ENCODE measurements around the gene KIF26B.
A peak's percentile ranks its signal among the peaks of the same experiment; 100 is the strongest.

KIF26B gene

GRCh38 chr1:245500546-245500945, 345.8 kb downstream of the KIF26B start:
- no peak for DNase-seq (ENCODE audit: low spot score)

DNA sequence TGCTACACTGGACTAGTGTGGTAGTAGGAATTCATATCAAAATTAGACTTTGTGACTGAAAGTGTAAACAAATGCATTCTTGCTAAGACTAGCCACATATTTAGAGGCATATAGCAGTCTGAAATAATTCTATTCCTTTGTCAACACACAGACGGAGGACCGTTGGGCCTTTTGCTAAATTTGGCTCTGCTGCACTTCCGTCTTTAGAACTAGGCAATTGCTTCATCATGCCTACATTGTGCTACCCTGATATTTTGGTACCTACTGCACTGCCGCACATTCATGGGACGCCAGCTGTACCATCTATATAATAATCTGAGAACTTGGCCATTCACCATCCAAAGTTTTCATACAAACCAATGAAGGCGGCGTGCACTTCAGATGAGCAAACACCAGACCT, 346.8 kb downstream of the KIF26B start:
- no peak for DNase-seq (ENCODE audit: low spot score)

DNA sequence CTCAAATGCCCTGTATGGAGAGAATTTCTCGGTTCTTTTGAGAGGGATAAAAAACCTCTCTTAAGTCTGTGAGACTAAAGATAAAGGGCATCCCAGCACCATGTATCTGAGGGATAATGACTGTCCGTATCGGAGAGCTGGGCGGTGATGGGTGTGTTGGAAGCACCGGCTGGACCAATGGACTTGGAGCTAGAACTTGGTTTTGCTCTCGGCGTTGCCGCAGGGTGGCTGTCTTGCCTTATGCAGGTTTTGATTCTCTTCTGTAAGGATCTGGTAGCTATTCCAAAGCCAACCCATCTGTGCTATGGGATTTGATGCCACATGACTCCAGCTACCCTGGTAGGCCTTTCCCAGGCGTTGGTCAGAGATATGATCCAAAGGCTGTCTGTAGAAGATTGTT, 348.8 kb downstream of the KIF26B start:
- DNase-seq (ENCODE audit: low spot score) = no peak

DNA sequence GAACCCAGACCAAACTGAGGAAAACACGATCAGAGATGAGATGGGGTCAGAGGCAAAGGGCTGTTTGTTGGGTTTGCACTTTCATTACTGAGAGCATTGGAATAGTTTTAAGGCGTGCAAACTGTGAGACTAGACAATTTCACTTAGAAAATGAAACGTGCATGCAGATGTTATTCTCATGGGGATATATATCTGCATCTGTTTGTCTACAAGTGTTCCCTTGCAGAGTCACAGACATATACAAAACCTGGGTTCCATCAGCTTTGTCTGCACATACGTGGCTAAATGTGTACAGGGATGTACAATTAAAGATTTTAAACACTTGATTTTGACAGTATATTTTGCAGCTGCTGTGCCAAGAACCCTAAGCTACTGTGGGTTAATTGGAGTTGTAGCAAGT, 355.4 kb downstream of the KIF26B start:
- DNase-seq (ENCODE audit: low spot score) = no peak

DNA sequence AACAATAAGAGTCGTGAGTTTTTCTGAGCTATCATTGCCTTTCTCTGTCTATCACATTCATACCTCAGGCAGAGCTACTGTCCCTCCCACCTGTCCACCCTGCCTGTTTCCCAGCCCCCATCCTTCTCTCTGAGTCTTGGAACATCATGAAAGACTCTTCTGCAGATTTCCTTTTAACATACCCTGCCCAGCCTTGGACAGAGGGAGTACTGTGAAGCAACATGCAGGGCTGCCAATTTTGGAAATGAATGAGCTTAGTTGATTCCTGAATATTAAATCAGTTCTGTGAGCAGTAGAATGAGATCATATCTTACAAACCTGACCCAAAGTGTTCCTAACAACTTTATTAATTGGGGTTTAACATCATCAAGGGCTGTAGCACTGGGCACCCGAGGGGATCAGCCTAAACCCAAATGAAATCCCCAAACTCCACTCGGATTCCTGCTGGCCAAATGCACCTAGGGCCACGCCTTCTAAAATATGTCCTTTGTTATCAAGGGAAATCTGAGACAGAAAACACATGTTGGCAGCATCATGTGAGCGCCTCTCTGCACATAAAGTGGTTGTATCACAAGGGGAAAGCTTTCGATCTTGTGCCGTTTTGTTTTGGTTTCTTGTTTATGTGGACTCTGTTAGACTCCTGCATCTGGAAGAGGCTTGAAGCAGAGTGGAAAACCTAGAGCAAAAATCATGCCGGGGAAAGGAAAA, 357.6 kb downstream of the KIF26B start:
- peak; percentile 43 for DNase-seq (ENCODE audit: low spot score)

- no peak for DNase-seq (ENCODE audit: low spot score)
These were observed 358.3 kb downstream of the KIF26B start for GRCh38 chr1:245512980-245513578.

GRCh38 chr1:245516284-245516759, 361.5 kb downstream of the KIF26B start:
- peak; percentile 41 for DNase-seq (ENCODE audit: low spot score)

DNA sequence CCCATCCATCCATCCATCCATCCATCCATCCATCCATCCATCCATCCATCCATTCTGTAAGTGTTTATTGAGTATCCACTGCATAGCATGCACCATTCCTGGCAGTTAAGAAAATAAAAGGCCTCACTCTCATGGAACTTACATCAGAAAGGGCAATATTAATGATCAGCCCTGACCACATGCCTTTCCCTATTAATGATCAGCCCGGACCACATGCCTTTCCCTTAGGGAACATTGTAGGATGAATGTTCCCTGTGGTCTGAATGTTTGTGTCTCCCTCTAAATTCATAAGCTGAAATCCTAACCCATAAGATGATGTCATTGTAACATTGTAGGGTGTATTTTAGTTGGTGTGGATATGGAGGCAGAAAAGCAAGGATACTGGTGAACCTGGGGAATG, 365.8 kb downstream of the KIF26B start:
- DNase-seq (ENCODE audit: low spot score) = no peak

DNA sequence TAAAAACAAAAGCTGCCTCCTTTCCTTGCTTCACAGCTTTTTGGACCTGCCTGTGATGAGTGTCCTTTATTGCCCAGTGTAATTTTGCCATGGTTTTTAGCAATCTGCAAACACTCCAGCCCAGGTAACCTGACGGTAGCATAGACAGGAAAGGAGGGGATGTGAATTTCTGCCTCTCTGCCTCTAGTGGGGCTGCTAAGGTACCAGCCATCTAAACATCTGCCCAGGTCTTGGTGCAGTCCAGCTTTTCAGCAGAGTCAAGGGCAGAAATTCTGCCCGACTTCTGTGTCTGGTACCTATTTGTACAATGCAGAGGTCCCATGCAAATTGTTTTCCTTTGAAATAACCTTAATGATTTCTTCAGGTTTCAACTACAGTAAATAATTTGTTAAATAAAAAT, 371.4 kb downstream of the KIF26B start:
- DNase-seq (ENCODE audit: low spot score) = no peak

DNA sequence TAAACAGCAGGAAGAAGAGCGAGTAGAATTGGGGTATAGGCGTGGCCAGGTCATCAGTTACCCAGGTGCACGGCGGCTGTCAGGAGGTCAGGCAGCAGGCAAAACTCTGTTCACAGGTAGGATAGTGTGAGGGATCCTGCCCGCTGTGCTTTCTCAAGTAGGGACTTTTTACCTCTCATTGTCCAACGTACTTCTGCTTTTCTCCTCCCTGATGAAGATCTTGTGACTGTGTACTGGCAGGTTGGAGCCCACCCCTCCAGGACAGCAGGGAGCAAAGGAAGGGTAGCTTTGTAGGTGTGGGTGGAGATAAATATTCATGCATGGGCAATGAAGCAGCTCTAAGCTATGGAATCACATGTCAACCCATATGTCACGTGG, 373.5 kb downstream of the KIF26B start:
- no peak for DNase-seq (ENCODE audit: low spot score)

- DNase-seq (ENCODE audit: low spot score) = no peak
These were observed 376.2 kb downstream of the KIF26B start for GRCh38 chr1:245530937-245531336.

GRCh38 chr1:245537992-245538391, 383.2 kb downstream of the KIF26B start:
- DNase-seq (ENCODE audit: low spot score) = no peak

DNA sequence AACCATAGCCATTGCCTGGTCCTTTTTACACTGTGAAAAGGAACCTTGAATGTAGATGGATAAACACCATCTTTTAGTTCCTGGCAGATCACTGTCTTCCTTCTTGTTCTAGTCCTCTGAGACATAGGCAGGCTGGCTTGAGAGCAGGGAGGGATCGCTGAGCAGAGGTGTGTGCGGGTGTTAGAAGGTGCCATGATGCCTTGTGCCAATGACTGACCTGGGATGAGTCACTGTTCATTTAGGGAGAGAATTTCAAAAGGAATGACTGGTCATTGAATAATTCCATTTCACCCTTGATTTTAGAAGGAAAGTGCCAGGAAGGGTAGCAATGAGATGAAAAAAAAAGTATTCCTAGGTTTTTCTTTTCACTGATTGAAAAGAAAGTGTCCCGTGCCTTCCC, 383.9 kb downstream of the KIF26B start:
- DNase-seq (ENCODE audit: low spot score) = no peak

DNA sequence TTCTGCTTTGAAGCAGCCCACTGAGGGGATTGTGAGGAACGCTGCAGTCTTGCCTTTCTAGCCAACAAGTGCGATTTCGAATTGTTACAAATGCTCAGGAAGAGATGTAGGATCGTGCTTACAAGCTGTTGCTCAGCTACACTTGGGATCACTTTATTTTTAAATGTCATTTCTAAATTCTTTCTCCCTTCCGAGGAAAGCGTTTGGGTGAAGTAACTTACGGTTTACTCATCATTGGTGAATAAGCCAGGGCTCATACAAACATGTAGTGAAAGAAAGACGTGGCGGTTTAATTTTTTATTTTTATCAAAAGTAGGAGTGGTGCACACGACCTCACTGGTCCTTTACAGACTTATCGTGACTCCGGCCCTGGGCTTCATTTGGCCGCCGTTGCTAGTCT, 386.6 kb downstream of the KIF26B start:
- DNase-seq (ENCODE audit: low spot score) = no peak

- no peak for DNase-seq (ENCODE audit: low spot score)
These were observed 387.6 kb downstream of the KIF26B start for GRCh38 chr1:245542365-245542764.

DNA sequence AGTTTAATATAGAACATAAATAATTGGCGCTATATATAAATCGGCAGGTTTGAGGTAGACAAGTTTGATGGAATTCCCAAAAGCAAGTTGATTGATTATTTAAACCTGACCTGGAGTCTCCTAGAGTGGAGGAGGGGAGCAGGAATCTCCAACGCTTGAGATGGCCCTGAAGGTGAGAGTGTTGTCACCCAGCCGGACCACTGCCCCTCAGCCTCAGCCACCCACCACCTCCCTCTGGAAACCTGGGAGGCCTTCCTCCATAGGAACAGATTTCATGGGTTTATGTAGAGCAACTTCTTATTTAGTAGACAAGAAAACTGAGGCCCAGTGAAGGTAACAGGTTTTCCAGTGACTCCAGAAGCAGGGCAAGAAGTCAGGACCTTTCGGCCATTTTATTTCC, 389.5 kb downstream of the KIF26B start:
- DNase-seq (ENCODE audit: low spot score) = no peak

DNA sequence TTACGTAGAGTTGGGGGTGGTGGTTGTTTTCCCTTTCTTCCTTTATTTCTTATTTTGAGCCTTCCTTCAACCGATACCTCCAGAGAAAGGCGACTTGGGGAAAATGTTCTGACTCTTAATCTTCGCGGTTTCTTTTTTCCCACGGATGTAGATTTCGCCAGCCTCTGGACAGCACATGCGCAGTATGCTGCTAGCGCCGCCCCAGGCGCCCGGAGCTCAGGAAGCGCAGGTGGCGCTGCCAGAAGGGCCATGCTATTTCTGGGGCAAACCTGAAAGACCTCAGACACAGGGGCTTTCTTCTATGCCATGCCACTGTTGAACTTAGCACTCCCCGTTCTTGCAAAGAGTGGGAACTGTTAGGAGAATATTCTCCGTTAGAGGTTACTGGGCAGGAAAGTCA, 392.1 kb downstream of the KIF26B start:
- DNase-seq (ENCODE audit: low spot score) = no peak

GRCh38 chr1:245549996-245550719, 395.4 kb downstream of the KIF26B start:
- DNase-seq (ENCODE audit: low spot score) = no peak

DNA sequence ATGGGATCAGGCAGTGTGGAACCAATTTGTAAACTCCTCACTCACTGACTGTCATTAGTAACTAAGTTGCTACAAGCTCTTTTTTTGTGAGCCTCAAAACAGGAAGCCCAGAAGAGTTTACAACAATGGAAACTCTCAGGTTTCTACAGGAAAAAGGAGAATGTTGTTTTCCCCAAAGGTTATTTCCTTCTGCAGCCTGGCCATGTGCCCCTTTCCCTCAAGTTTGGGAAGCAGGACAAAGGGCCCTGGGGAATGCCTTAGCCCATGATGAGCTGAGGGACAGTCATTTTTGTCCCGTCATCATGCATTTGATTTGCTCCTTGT, 395.9 kb downstream of the KIF26B start:
- DNase-seq (ENCODE audit: low spot score) = no peak

DNA sequence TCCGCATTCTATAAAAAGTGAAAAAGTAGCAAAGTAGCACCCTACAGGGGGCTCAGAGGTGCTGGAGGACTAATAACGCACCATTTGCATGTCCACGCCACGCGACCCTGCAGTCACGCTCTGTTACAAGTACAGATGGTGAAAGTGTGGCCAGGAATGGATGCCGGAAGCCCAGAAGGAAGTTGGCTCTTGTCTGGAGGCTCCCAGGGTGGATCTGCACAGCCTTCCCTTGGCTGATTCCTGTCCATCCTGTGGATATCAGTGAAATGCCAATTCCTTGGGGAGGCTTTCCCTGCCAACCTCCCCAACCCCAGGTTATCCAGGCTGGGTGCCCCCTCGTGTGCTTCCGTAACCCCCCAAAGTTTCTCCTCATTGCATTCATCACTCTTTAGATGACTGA, 396.8 kb downstream of the KIF26B start:
- DNase-seq (ENCODE audit: low spot score) = no peak

DNA sequence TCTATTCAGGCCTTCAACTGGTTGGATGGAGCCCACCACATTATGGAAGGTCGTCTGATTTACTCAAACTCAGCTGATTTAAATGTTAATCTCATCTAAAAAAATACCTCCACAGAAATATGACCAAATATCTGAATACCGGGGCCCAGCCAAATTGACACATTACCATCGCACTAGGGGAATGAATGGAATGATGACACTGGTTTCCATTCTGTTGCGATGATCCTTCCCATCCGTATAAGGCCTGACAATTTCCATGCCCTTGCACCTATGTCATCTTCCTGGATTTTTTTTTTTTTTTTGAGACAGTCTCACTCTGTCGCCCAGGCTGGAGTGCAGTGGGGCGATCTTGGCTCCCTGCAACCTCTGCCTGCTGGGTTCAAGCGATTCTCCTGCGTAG, 397.5 kb downstream of the KIF26B start:
- no peak for DNase-seq (ENCODE audit: low spot score)

DNA sequence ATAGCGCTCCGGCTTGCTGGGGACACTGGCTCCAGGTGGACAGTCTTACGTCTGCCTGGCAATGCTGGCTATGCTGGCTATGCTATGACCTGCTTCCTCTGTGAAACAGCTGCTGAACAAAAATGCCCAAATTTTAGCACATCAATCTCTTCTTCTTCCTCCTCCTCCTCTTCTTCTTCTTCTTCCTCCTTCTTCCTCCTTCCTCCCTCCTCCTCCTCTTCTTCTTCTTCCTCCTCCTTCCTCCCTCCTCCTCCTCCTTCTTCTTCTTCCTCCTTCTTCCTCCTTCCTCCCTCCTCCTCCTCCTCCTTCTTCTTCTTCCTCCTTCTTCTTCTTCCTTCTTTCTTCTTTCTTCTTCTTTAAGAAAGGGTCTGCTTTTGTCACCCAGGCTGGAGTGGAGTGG, 401.3 kb downstream of the KIF26B start:
- DNase-seq (ENCODE audit: low spot score) = no peak

GRCh38 chr1:245558069-245558468, 403.3 kb downstream of the KIF26B start:
- DNase-seq (ENCODE audit: low spot score) = no peak

Measured in SK-N-DZ (cell line).